MCF 10A (cell line): Measurements from ENCODE around the gene HIVEP2. TPM values are rescaled to one million over a fixed set of nuclear protein-coding genes. Genes with fewer than 3 reads are reported as not detected.

Experiments used
- BruUV-seq: library from RNA; stranded (reverse); fragments of 400-500 nt; replicated peaks from 2 replicates; lab custom pipeline; 2021; lab: Mats Ljungman, UMichigan
- CTCF ChIA-PET: fragments of 300-600 bp; sonication (Branson Sonifier 250); formaldehyde crosslinking; extraction: SDS; loops from one replicate; lab custom pipeline; 2021; ENCODE audit warnings: antibody characterized with exemption, inconsistent platforms; lab: Yijun Ruan, JAX
- POLR2A ChIA-PET: fragments of 300-600, 350-650 bp; sonication (Branson Sonifier 250); formaldehyde crosslinking; extraction: SDS; loops from one replicate; lab custom pipeline; 2020; ENCODE audit warnings: antibody characterized with exemption, inconsistent platforms; lab: Yijun Ruan, JAX
- DNase-seq: peaks from one replicate; pipeline ENCODE4 v3.0.0-alpha.2; 2018; ENCODE audit not compliant: unreplicated experiment
- H3K27ac Mint-ChIP-seq: one replicate; pipeline ENCODE4 v1.8.0; 2022; ENCODE audit warnings: mild to moderate bottlenecking, low read depth, mixed read lengths; ENCODE audit not compliant: unreplicated experiment
- H3K27me3 Mint-ChIP-seq: one replicate; pipeline ENCODE4 v1.8.0; 2022; ENCODE audit warnings: mixed read lengths; ENCODE audit not compliant: insufficient read depth, unreplicated experiment
- H3K36me3 Mint-ChIP-seq: one replicate; pipeline ENCODE4 v1.8.0; 2022; ENCODE audit warnings: mild to moderate bottlenecking, moderate library complexity, mixed read lengths; ENCODE audit not compliant: insufficient read depth, unreplicated experiment
- H3K4me1 Mint-ChIP-seq: one replicate; pipeline ENCODE4 v1.8.0; 2022; ENCODE audit warnings: mixed read lengths; ENCODE audit not compliant: insufficient read depth, unreplicated experiment
- H3K4me3 Mint-ChIP-seq: one replicate; pipeline ENCODE4 v1.8.0; 2022; ENCODE audit warnings: mild to moderate bottlenecking, moderate library complexity, mixed read lengths; ENCODE audit not compliant: unreplicated experiment
- H3K9me3 Mint-ChIP-seq: one replicate; pipeline ENCODE4 v1.8.0; 2022; ENCODE audit warnings: mixed read lengths; ENCODE audit not compliant: unreplicated experiment
- intact Hi-C: fragments of 100-400 bp; cut with micrococcal nuclease; formaldehyde crosslinking; loops from 2 replicates; pipeline ENCODE4 v1.14.1; 2022
- total RNA-seq: library from RNA; stranded (reverse); gene quantifications from 2 replicates; pipeline ENCODE4 v1.2.3, GENCODE V29; 2022
- TF ChIP-seq, protein P1 (sequence below): fragments of 200-600 bp; IDR thresholded peaks from one replicate; pipeline ENCODE4 v1.8.0; 2022; ENCODE audit warnings: antibody characterized with exemption, mild to moderate bottlenecking; ENCODE audit not compliant: unreplicated experiment

Gene HIVEP2
- total RNA-seq, 1 experiment from 2014 or later, result 23.6 TPM

GRCh38 chr6:142830807-142831206, 114.2 kb downstream of the HIVEP2 start:
- peaks cover 43% of the 10 kb centered on the region for H3K4me1 Mint-ChIP-seq

GRCh38 chr6:142830116-142830710, 114.8 kb downstream of the HIVEP2 start:
- H3K4me1 Mint-ChIP-seq, result peaks cover 38% of the 10 kb centered on the region
- no peak for DNase-seq
- TF ChIP-seq, protein P1, sequence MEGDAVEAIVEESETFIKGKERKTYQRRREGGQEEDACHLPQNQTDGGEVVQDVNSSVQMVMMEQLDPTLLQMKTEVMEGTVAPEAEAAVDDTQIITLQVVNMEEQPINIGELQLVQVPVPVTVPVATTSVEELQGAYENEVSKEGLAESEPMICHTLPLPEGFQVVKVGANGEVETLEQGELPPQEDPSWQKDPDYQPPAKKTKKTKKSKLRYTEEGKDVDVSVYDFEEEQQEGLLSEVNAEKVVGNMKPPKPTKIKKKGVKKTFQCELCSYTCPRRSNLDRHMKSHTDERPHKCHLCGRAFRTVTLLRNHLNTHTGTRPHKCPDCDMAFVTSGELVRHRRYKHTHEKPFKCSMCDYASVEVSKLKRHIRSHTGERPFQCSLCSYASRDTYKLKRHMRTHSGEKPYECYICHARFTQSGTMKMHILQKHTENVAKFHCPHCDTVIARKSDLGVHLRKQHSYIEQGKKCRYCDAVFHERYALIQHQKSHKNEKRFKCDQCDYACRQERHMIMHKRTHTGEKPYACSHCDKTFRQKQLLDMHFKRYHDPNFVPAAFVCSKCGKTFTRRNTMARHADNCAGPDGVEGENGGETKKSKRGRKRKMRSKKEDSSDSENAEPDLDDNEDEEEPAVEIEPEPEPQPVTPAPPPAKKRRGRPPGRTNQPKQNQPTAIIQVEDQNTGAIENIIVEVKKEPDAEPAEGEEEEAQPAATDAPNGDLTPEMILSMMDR, result no peak
- no TSS peak for BruUV-seq
- peaks cover 8% of the 10 kb centered on the region for H3K9me3 Mint-ChIP-seq
- H3K4me3 Mint-ChIP-seq, result no peak overlapping the region
- intact Hi-C loops, result loop anchor here (5.0 kb wide), 1 partner anchor 57 kb away; no protein-coding TSS in a partner anchor
- H3K27me3 Mint-ChIP-seq, result no peaks in the 10 kb centered on the region
- POLR2A ChIA-PET, result interaction anchor here (0.6 to 7.9 kb wide), 6 partner anchors 10 to 848 kb away, joined by 3 to 101 read pairs (median 6); partner anchors contain the start of gene PHACTR2
- no peaks in the 10 kb centered on the region for H3K36me3 Mint-ChIP-seq
- H3K27ac Mint-ChIP-seq, result no peak overlapping the region
- CTCF ChIA-PET, result interaction anchor here (0.6 to 1.3 kb wide), 2 partner anchors 10 to 19 kb away, joined by 3 to 4 read pairs; no protein-coding TSS in a partner anchor

More at GRCh38 chr6:142830807-142831206, 114.2 kb downstream of the HIVEP2 start:
- no peak overlapping the region for H3K27ac Mint-ChIP-seq
- BruUV-seq, result no TSS peak
- TF ChIP-seq, protein P1, result no peak
- intact Hi-C loops, result loop anchor here (5.0 kb wide), 1 partner anchor 56 kb away; no protein-coding TSS in a partner anchor
- no peak for DNase-seq
- POLR2A ChIA-PET, result interaction anchor here (0.6 to 7.9 kb wide), 6 partner anchors 10 to 847 kb away, joined by 3 to 101 read pairs (median 6); partner anchors contain the start of gene PHACTR2
- H3K9me3 Mint-ChIP-seq, result peaks cover 8% of the 10 kb centered on the region
- CTCF ChIA-PET, result interaction anchor here (1.3 kb wide), 1 partner anchor 11 kb away, joined by 3 read pairs; no protein-coding TSS in a partner anchor
- H3K27me3 Mint-ChIP-seq, result no peaks in the 10 kb centered on the region
- no peak overlapping the region for H3K4me3 Mint-ChIP-seq
- no peaks in the 10 kb centered on the region for H3K36me3 Mint-ChIP-seq

DNA sequence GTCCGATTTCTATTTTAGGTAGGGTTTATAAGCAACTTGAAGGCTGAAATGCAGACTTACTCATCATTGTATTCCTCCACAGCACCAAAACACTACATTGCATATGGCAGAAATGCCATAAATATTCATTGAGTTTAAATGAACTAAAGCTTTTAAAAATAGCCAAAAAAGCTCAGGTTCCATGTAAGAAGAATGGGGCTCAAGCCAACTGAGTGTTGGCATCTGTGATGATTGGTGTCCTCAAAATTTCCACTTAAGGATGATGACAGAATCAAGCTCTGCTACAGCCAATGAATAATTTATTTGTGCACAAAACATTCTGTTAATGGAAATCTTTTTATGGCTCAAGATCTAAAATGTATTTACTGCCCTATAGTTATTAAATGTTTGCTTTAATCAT, 115.4 kb downstream of the HIVEP2 start:
- H3K9me3 Mint-ChIP-seq, result peaks cover 8% of the 10 kb centered on the region
- no peak for DNase-seq
- no peaks in the 10 kb centered on the region for H3K36me3 Mint-ChIP-seq
- peaks cover 38% of the 10 kb centered on the region for H3K4me1 Mint-ChIP-seq
- TF ChIP-seq, protein P1, result no peak
- CTCF ChIA-PET, result interaction anchor here (0.6 to 1.3 kb wide), 2 partner anchors 10 to 19 kb away, joined by 3 to 4 read pairs; no protein-coding TSS in a partner anchor
- BruUV-seq, result no TSS peak
- intact Hi-C loops, result loop anchor here (10.0 kb wide), 1 partner anchor 135 kb away; no protein-coding TSS in a partner anchor
- H3K27me3 Mint-ChIP-seq, result no peaks in the 10 kb centered on the region
- POLR2A ChIA-PET, result interaction anchor here (1.1 to 7.9 kb wide), 3 partner anchors 10 to 568 kb away, joined by 6 to 101 read pairs (median 15); no protein-coding TSS in a partner anchor
- no peak overlapping the region for H3K4me3 Mint-ChIP-seq
- no peak overlapping the region for H3K27ac Mint-ChIP-seq

DNA sequence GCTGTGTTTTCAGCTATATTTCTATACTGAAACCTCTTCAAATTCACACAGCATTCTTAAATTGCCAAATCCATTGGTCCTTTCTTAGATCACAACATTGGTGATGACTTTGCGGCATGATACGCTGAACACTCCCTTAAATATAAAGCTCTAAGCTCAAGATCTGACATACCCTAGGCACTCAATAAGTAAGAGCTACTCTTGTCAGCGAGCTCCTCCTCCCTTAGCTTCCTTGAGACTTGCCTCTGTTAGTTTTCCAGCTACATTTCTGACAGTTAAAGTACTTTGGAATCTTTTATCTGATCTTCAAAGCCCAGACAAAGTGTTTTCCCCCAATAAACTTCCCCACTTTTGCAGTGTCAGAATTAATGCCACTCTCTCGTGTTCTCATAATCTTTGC, 117.0 kb downstream of the HIVEP2 start:
- TF ChIP-seq, protein P1, result no peak
- Mint-ChIP-seq H3K36me3 (no peaks in the 10 kb centered on the region), H3K9me3 (peaks cover 8% of the 10 kb centered on the region), H3K27me3 (no peaks in the 10 kb centered on the region), H3K4me1 (peaks cover 34% of the 10 kb centered on the region), H3K4me3 (no peak overlapping the region), H3K27ac (no peak overlapping the region)
- intact Hi-C loops, result loop anchor here (10.0 kb wide), 1 partner anchor 133 kb away; no protein-coding TSS in a partner anchor
- no TSS peak for BruUV-seq
- POLR2A ChIA-PET, result interaction anchor here (0.7 to 7.9 kb wide), 9 partner anchors 8 to 569 kb away, joined by 3 to 101 read pairs (median 3); no protein-coding TSS in a partner anchor
- CTCF ChIA-PET, result interaction anchor here (0.7 to 1.7 kb wide), 3 partner anchors 9 to 51 kb away, joined by 3 to 6 read pairs (median 6); no protein-coding TSS in a partner anchor
- no peak for DNase-seq
